SK-N-SH treated with all-trans-retinoic acid at 6 μM for 48 hours (cell line): ENCODE measurements around the gene SDK1.

Experiments
- ATAC-seq: fragments of 200-7000 bp; cut with Tn5 transposase; 3 replicates; pipeline ENCODE4 v1.9.1; 2020; ENCODE audit warnings: mild to moderate bottlenecking, moderate library complexity
- ARNTL ChIP-seq: fragments of 450-650 bp; formaldehyde crosslinking; IDR thresholded peaks from 2 replicates; pipeline ENCODE4 v1.5.0; 2020; ENCODE audit warnings: low read depth, mild to moderate bottlenecking, moderate library complexity, borderline replicate concordance
- BACH2 ChIP-seq: fragments of 250-450 bp; sonication (Bioruptor Pico); IDR thresholded peaks from 2 replicates; pipeline ENCODE4 v1.9.0; 2021; ENCODE audit warnings: mild to moderate bottlenecking, borderline replicate concordance
- CSDC2 ChIP-seq: fragments of 250-450 bp; sonication (Bioruptor Pico); IDR thresholded peaks from 2 replicates; pipeline ENCODE4 v1.5.0; 2020; ENCODE audit warnings: mild to moderate bottlenecking, moderate library complexity
- ESRRG ChIP-seq: fragments of 250-450 bp; sonication (Bioruptor Pico); IDR thresholded peaks from 2 replicates; pipeline ENCODE4 v1.6.1; 2021; ENCODE audit warnings: mild to moderate bottlenecking
- GLIS3 ChIP-seq: fragments of 250-450 bp; sonication (Bioruptor Pico); IDR thresholded peaks from 2 replicates; pipeline ENCODE4 v1.5.0; 2020; ENCODE audit warnings: mild to moderate bottlenecking, moderate library complexity
- ISL1 ChIP-seq: fragments of 250-450 bp; sonication (Bioruptor Pico); IDR thresholded peaks from 2 replicates; pipeline ENCODE4 v2.1.2; 2022; ENCODE audit warnings: mild to moderate bottlenecking, moderate library complexity
- OSR1 ChIP-seq: fragments of 250-450 bp; sonication (Bioruptor Pico); IDR thresholded peaks from 2 replicates; pipeline ENCODE4 v1.8.0; 2022; ENCODE audit warnings: moderate library complexity, mild to moderate bottlenecking, inconsistent platforms
- POU6F1 ChIP-seq: fragments of 250-450 bp; sonication (Bioruptor Pico); IDR thresholded peaks from 2 replicates; pipeline ENCODE4 v1.8.0; 2021; ENCODE audit warnings: low read depth, mild to moderate bottlenecking, moderate library complexity, borderline replicate concordance
- PPARA ChIP-seq: fragments of 250-450 bp; sonication (Bioruptor Pico); IDR thresholded peaks from 2 replicates; pipeline ENCODE4 v1.5.0; 2020; ENCODE audit warnings: mild to moderate bottlenecking, borderline replicate concordance
- RARB ChIP-seq: fragments of 250-450 bp; sonication (Bioruptor Pico); IDR thresholded peaks from 2 replicates; pipeline ENCODE4 v1.8.0; 2021; ENCODE audit warnings: mild to moderate bottlenecking, moderate library complexity
- ZC3H10 ChIP-seq: fragments of 250-450 bp; sonication (Bioruptor Pico); IDR thresholded peaks from 2 replicates; pipeline ENCODE4 v1.5.1; 2021; ENCODE audit warnings: mild to moderate bottlenecking, moderate library complexity
- ZFP3 ChIP-seq: fragments of 250-450 bp; sonication (Bioruptor Pico); IDR thresholded peaks from 2 replicates; pipeline ENCODE4 v1.5.0; 2020; ENCODE audit warnings: mild to moderate bottlenecking, moderate library complexity
- ZNF565 ChIP-seq: fragments of 450-650 bp; formaldehyde crosslinking; conservative IDR thresholded peaks from 2 replicates; pipeline ENCODE4 v1.5.0; 2020; ENCODE audit warnings: low read depth, mild to moderate bottlenecking, moderate library complexity
- ZNF70 ChIP-seq: fragments of 450-650 bp; formaldehyde crosslinking; IDR thresholded peaks from 2 replicates; pipeline ENCODE4 v1.5.0; 2020; ENCODE audit warnings: mild to moderate bottlenecking, moderate library complexity
- TF ChIP-seq, protein P1 (sequence below): fragments of 250-450 bp; sonication (Bioruptor Pico); IDR thresholded peaks from 2 replicates; pipeline ENCODE4 v1.5.0; 2020; ENCODE audit warnings: mild to moderate bottlenecking, moderate library complexity

SDK1 gene

GRCh38 chr7:3892686-3893085, 591.6 kb downstream of the SDK1 start (continued):
- TF ChIP-seq, protein P1, sequence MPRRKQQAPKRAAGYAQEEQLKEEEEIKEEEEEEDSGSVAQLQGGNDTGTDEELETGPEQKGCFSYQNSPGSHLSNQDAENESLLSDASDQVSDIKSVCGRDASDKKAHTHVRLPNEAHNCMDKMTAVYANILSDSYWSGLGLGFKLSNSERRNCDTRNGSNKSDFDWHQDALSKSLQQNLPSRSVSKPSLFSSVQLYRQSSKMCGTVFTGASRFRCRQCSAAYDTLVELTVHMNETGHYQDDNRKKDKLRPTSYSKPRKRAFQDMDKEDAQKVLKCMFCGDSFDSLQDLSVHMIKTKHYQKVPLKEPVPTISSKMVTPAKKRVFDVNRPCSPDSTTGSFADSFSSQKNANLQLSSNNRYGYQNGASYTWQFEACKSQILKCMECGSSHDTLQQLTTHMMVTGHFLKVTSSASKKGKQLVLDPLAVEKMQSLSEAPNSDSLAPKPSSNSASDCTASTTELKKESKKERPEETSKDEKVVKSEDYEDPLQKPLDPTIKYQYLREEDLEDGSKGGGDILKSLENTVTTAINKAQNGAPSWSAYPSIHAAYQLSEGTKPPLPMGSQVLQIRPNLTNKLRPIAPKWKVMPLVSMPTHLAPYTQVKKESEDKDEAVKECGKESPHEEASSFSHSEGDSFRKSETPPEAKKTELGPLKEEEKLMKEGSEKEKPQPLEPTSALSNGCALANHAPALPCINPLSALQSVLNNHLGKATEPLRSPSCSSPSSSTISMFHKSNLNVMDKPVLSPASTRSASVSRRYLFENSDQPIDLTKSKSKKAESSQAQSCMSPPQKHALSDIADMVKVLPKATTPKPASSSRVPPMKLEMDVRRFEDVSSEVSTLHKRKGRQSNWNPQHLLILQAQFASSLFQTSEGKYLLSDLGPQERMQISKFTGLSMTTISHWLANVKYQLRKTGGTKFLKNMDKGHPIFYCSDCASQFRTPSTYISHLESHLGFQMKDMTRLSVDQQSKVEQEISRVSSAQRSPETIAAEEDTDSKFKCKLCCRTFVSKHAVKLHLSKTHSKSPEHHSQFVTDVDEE (CRISPR knock-in tag), result no peak
- no peak for TF ChIP-seq ZNF70 (CRISPR knock-in tag)
- no peak for TF ChIP-seq ZC3H10 (CRISPR knock-in tag)
- TF ChIP-seq, all 23 proteins: peak for 0

GRCh38 chr7:3893151-3893788, 592.2 kb downstream of the SDK1 start:
- TF ChIP-seq ZNF565, result no peak
- TF ChIP-seq OSR1 (CRISPR knock-in tag), result no peak
- TF ChIP-seq, protein P1 (CRISPR knock-in tag), result no peak
- TF ChIP-seq ESRRG (CRISPR knock-in tag), result no peak
- TF ChIP-seq PPARA (CRISPR knock-in tag), result no peak
- ATAC-seq, result no peak

- TF ChIP-seq CSDC2 (no peak), ARNTL (CRISPR knock-in tag) (no peak), ISL1 (CRISPR knock-in tag) (no peak), ZNF70 (CRISPR knock-in tag) (no peak), ZC3H10 (CRISPR knock-in tag) (no peak), ZFP3 (no peak)
- TF ChIP-seq, protein P1 (CRISPR knock-in tag), result no peak
- TF ChIP-seq, all 23 proteins: peak for 0
- ATAC-seq, result no peak
Measured at GRCh38 chr7:3893789-3894153, 592.7 kb downstream of the SDK1 start.

GRCh38 chr7:3895341-3896116, 594.5 kb downstream of the SDK1 start:
- ATAC-seq, result no peak
- TF ChIP-seq ARNTL (CRISPR knock-in tag), result no peak
- TF ChIP-seq, protein P1 (CRISPR knock-in tag), result no peak
- TF ChIP-seq ZFP3, result no peak
- no peak for TF ChIP-seq ZNF565
- no peak for TF ChIP-seq PPARA (CRISPR knock-in tag)
- no peak for TF ChIP-seq BACH2
- TF ChIP-seq ZNF70 (CRISPR knock-in tag), result no peak
- TF ChIP-seq RARB (CRISPR knock-in tag), result no peak
- TF ChIP-seq POU6F1 (CRISPR knock-in tag), result no peak
- TF ChIP-seq GLIS3, result no peak
- no peak for TF ChIP-seq OSR1 (CRISPR knock-in tag)
